CD4-positive, alpha-beta T cell (primary cell): Measurements from ENCODE around the gene ANKRD65. TPM values are rescaled to one million over a fixed set of nuclear protein-coding genes. Genes with fewer than 3 reads are reported as not detected.

Experiments
- ATAC-seq: fragments of 200-7000 bp; cut with Tn5 transposase; one replicate; pipeline ENCODE4 v1.10.0; 2022; ENCODE audit warnings: mild to moderate bottlenecking; ENCODE audit not compliant: poor library complexity
- CTCF ChIA-PET: fragments of 350-600 bp; sonication (Branson Sonifier 250); formaldehyde crosslinking; loops from one replicate; lab custom pipeline; 2021; ENCODE audit warnings: antibody characterized with exemption, inconsistent platforms; lab: Charles Lee
- POLR2A ChIA-PET: fragments of 350-600 bp; sonication (Branson Sonifier 250); formaldehyde crosslinking; loops from one replicate; lab custom pipeline; 2021; ENCODE audit warnings: antibody characterized with exemption, inconsistent platforms; lab: Charles Lee
- DNase-seq, 14 experiments: peaks; one replicate each; pipeline ENCODE4 v3.0.0-alpha.2; 2013 to 2020; ENCODE audit warnings: mixed read lengths in 2 of 14
- H3K27ac ChIP-seq, 2 donors: one replicate each; pipeline versions ENCODE4 v1.5.1 to v1.7.0; 2013; ENCODE audit warnings: low read length in 2 of 2, low read depth in 1 of 2, mild to moderate bottlenecking in 1 of 2
- H3K27me3 ChIP-seq, 2 experiments: 1 replicate in 1 of 2; 2 replicates in 1 of 2; pipeline versions ENCODE4 v1.6.1 to v1.7.0; 2013; ENCODE audit warnings: low read length in 2 of 2, control low read depth in 1 of 2, mild to moderate bottlenecking in 1 of 2, moderate library complexity in 1 of 2; ENCODE audit not compliant: insufficient read depth in 2 of 2, control insufficient read depth in 1 of 2
- H3K36me3 ChIP-seq: one replicate; pipeline ENCODE4 v1.6.1; 2013; ENCODE audit warnings: low read length, control low read depth; ENCODE audit not compliant: insufficient read depth
- H3K4me1 ChIP-seq: one replicate; pipeline ENCODE4 v1.6.1; 2013; ENCODE audit warnings: low read length, control low read depth; ENCODE audit not compliant: insufficient read depth
- H3K4me3 ChIP-seq: one replicate; pipeline ENCODE4 v1.5.1; 2013; ENCODE audit warnings: mild to moderate bottlenecking, low read length, moderate library complexity
- H3K9me3 ChIP-seq, 2 experiments: 1 replicate in 1 of 2; 2 replicates in 1 of 2; pipeline versions ENCODE4 v1.6.1 to v1.7.0; 2013; ENCODE audit warnings: low read length in 2 of 2, mild to moderate bottlenecking in 2 of 2, control low read depth in 1 of 2, moderate library complexity in 1 of 2; ENCODE audit not compliant: control insufficient read depth in 1 of 2, insufficient read depth in 1 of 2
- H3K27ac Mint-ChIP-seq: one replicate; pipeline ENCODE4 v1.8.0; 2020; ENCODE audit warnings: mixed read lengths
- H3K27me3 Mint-ChIP-seq: one replicate; pipeline ENCODE4 v1.8.0; 2021; ENCODE audit warnings: mixed read lengths
- H3K36me3 Mint-ChIP-seq: one replicate; pipeline ENCODE4 v1.8.0; 2021; ENCODE audit warnings: low read depth, mixed read lengths
- H3K4me1 Mint-ChIP-seq: one replicate; pipeline ENCODE4 v1.8.0; 2021; ENCODE audit warnings: low read depth, mixed read lengths
- H3K4me3 Mint-ChIP-seq: one replicate; pipeline ENCODE4 v1.8.0; 2020; ENCODE audit warnings: mild to moderate bottlenecking, mixed read lengths
- H3K9me3 Mint-ChIP-seq: one replicate; pipeline ENCODE4 v1.8.0; 2020; ENCODE audit warnings: mixed read lengths
- intact Hi-C, 2 experiments: fragments of 100-400 bp; cut with DNase I in 1 of 2; cut with micrococcal nuclease in 1 of 2; formaldehyde crosslinking; loops; one replicate each; pipeline versions ENCODE4 v1.15.1 to v1.9.0; 2023 to 2025; cut with DNase I, micrococcal nuclease
- total RNA-seq, 174 experiments: library from RNA in 2 of 174; stranded (reverse) in 2 of 174; gene quantifications; one replicate each; pipeline ENCODE4 v1.2.3 and lab custom pipeline; 2021 to 2026
- TF ChIP-seq, protein P1 (sequence below): fragments of 200-600 bp; IDR thresholded peaks from one replicate; pipeline ENCODE4 v1.8.0; 2022; ENCODE audit warnings: antibody characterized with exemption, mild to moderate bottlenecking

ANKRD65 gene
- total RNA-seq, 2 experiments from 2014 or later, result not detected

DNA sequence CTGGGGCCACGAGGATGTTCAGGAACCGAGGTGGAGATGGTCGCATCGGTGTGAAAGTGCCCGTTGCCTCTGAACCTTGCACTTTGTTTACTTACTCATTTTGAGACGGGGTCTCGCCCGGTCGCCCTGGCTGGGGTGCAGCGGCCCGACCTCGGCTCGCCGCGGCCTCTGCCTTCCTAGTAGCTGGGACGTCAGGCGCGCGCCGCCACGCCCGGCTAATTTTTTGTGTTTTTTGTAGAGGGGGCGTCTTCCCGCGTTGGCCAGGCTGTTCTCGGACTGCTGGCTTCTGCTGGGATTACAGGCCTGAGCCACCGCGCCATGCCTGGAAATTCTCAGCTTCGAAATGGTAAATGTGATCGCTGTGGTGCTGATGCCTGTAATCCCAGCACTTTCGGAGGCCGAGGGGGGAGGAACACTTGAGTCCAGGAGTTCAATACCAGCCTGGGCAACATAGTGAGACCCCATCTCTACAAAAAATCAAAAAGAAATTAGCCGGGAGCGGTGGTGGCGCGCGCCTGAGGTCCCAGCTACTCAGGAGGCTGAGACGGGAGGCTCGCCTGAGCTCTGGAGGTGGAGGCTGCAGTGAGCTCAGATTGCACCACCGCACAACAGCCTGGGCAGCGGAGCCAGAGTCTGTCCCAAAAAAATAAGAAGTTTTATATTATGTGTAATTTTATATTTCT lies 13.3 kb downstream of the ANKRD65 start:
- Histone ChIP-seq H3K4me1 (peaks cover 41% of the 10 kb centered on the region), H3K9me3 (peaks cover 0 to 4% of the 10 kb centered on the region in 2 experiments), H3K27me3 (no peaks in the 10 kb centered on the region), H3K27ac (peak overlapping the region; percentile 50 to 67), H3K36me3 (peaks cover 31% of the 10 kb centered on the region), H3K4me3 (peak overlapping the region; percentile 92)
- DNase-seq (peak in 4 of 14 experiments; percentile 16 to 59 (median 37)), ATAC-seq (peak; percentile 14)
- Mint-ChIP-seq H3K36me3 (peaks cover 36% of the 10 kb centered on the region), H3K9me3 (no peaks in the 10 kb centered on the region), H3K27me3 (no peaks in the 10 kb centered on the region), H3K27ac (peak overlapping the region; percentile 91), H3K4me3 (peak overlapping the region; percentile 89), H3K4me1 (peaks cover 32% of the 10 kb centered on the region)
- ChIA-PET CTCF (interaction anchor here (1.0 to 2.4 kb wide), 5 partner anchors 9 to 97 kb away, joined by 3 to 8 read pairs (median 4); partner anchors contain the start of genes AURKAIP1 and CCNL2), POLR2A (interaction anchor here (1.3 to 5.3 kb wide), 4 partner anchors 9 to 207 kb away, joined by 3 to 45 read pairs (median 24); partner anchors contain the start of genes AURKAIP1, CCNL2, MIB2 and UBE2J2)
- TF ChIP-seq, protein P1, sequence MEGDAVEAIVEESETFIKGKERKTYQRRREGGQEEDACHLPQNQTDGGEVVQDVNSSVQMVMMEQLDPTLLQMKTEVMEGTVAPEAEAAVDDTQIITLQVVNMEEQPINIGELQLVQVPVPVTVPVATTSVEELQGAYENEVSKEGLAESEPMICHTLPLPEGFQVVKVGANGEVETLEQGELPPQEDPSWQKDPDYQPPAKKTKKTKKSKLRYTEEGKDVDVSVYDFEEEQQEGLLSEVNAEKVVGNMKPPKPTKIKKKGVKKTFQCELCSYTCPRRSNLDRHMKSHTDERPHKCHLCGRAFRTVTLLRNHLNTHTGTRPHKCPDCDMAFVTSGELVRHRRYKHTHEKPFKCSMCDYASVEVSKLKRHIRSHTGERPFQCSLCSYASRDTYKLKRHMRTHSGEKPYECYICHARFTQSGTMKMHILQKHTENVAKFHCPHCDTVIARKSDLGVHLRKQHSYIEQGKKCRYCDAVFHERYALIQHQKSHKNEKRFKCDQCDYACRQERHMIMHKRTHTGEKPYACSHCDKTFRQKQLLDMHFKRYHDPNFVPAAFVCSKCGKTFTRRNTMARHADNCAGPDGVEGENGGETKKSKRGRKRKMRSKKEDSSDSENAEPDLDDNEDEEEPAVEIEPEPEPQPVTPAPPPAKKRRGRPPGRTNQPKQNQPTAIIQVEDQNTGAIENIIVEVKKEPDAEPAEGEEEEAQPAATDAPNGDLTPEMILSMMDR, result no peak
- intact Hi-C loops, result loop anchor here (1.0 to 2.0 kb wide), 5 partner anchors 8 to 291 kb away; partner anchors contain the start of genes AURKAIP1 (in 2 of the 2), B3GALT6 (in 1 of the 2), C1orf159 (in 1 of the 2) and CCNL2 (in 1 of the 2)

DNA sequence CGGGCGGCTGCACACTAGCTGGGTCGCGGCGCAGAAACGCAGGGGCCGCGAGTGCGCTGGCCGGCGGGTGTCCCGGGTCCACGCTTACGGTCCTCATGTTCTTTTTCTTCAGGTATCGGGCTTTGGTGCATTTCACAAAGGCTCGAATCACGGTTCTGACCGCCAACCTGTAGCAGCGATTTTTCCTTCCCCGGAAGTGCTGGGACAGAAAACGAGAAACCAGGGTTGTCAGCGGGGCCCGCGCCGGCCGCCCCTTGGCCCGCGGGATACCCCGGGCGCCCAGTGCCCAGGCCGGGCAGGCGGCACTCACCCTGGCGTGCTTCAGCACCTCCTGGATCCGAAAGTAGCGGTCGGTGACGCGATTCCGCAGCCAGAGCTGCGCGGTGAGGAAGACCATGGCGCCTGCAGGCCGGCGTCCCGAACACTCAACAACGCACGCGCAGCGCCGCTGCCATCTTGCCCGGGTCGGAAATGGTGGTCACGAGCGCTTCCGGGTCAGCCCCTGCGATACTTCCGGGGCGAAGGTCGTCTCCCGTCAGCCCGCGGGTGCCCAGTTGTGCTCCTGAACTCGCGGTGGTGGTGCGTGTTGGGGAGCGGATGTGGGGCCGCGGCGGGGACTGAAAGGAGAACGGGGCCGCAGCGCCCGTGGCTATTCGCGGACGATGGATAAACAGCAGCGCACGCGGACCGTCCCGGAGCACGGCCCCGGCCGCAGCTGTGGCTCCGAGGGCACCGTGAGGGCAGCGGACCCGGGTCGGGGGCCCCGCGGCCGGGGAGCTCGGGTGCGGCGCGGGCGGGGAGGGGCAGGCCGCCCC lies 14.0 kb downstream of the ANKRD65 start, which contains the start of gene MRPL20:
Gene MRPL20, minus strand, starts transcription at position 473 of the 815 bp plus-strand sequence. Its CDS starts 76 bp downstream, at position 397.
- H3K4me1 Mint-ChIP-seq, result peaks cover 34% of the 10 kb centered on the region
- H3K4me3 Mint-ChIP-seq, result peak within 1 kb of the TSS; percentile 94
- H3K4me3 ChIP-seq, result peak within 1 kb of the TSS; percentile 92
- no peaks in the 10 kb centered on the region for H3K27me3 ChIP-seq
- TF ChIP-seq, protein P1, result no peak
- H3K36me3 Mint-ChIP-seq, result peaks cover 43% of the 10 kb centered on the region
- H3K9me3 Mint-ChIP-seq, result no peaks in the 10 kb centered on the region
- H3K36me3 ChIP-seq, result peaks cover 38% of the 10 kb centered on the region
- no peaks in the 10 kb centered on the region for H3K27me3 Mint-ChIP-seq
- ChIA-PET POLR2A (interaction anchor here (0.6 to 5.3 kb wide), 6 partner anchors 8 to 393 kb away, joined by 3 to 45 read pairs (median 7); partner anchors contain the start of genes AURKAIP1, CCNL2, MIB2 and UBE2J2), CTCF (interaction anchor here (1.0 to 2.4 kb wide), 4 partner anchors 14 to 98 kb away, joined by 3 to 7 read pairs (median 4); partner anchors contain the start of gene AURKAIP1)
- DNase-seq, result peak; percentile 93 to 99 (median 95)
- peak within 1 kb of the TSS; percentile 91 for H3K27ac Mint-ChIP-seq
- intact Hi-C loops, result loop anchor here (1.0 to 2.0 kb wide), 5 partner anchors 8 to 290 kb away; partner anchors contain the start of genes AURKAIP1 (in 2 of the 2), B3GALT6 (in 1 of the 2), C1orf159 (in 1 of the 2) and CCNL2 (in 1 of the 2)
- peak within 1 kb of the TSS; percentile 80 to 88 for H3K27ac ChIP-seq
- peak; percentile 94 for ATAC-seq
- peaks cover 44% of the 10 kb centered on the region for H3K4me1 ChIP-seq
- H3K9me3 ChIP-seq, result no peaks in the 10 kb centered on the region
